ENCODE data around the gene C16orf87. TPM values are rescaled to one million over a fixed set of nuclear protein-coding genes. Genes with fewer than 3 reads are reported as not detected.

C16orf87 gene
- total RNA-seq, 4 donors from 2014 or later: 7.9 to 13.5 (median 10.6) TPM

- TF ChIP-seq POLR2A (IDR thresholded peaks at IDR 0.05) (no peak), CTCF (IDR thresholded peaks at IDR 0.05) (no peak)
- Histone ChIP-seq H3K4me3 (peak overlapping the region in 1 of 4 donors; percentile 99), H3K4me1 (peaks cover 0 to 14% (median 0%) of the 10 kb centered on the region in 4 donors), H3K36me3 (no peaks in the 10 kb centered on the region), H3K27ac (no peak overlapping the region), H3K27me3 (no peaks in the 10 kb centered on the region), H3K9me3 (no peaks in the 10 kb centered on the region)
- DNase-seq: no peak
Measured at GRCh38 chr16:46828943-46829342, 2.0 kb downstream of the C16orf87 start.

- no peak for DNase-seq
- no peaks in the 10 kb centered on the region for H3K27me3 ChIP-seq
- no peaks in the 10 kb centered on the region for H3K36me3 ChIP-seq
- TF ChIP-seq POLR2A (IDR thresholded peaks at IDR 0.05) (no peak), CTCF (IDR thresholded peaks at IDR 0.05) (no peak)
- peaks cover 0 to 10% (median 0%) of the 10 kb centered on the region in 4 donors for H3K4me1 ChIP-seq
- no peak overlapping the region for H3K27ac ChIP-seq
- H3K9me3 ChIP-seq: no peaks in the 10 kb centered on the region
- H3K4me3 ChIP-seq: no peak overlapping the region
Measured at GRCh38 chr16:46828292-46828691, 2.7 kb downstream of the C16orf87 start.

- Histone ChIP-seq H3K4me3 (no peak overlapping the region), H3K36me3 (no peaks in the 10 kb centered on the region), H3K27ac (no peak overlapping the region), H3K9me3 (no peaks in the 10 kb centered on the region), H3K27me3 (no peaks in the 10 kb centered on the region), H3K4me1 (peaks cover 0 to 2% (median 0%) of the 10 kb centered on the region in 4 donors)
- TF ChIP-seq POLR2A (IDR thresholded peaks at IDR 0.05) (no peak), CTCF (IDR thresholded peaks at IDR 0.05) (no peak)
- DNase-seq: no peak
Measured at GRCh38 chr16:46826631-46827030, 4.3 kb downstream of the C16orf87 start.

- Histone ChIP-seq H3K4me1 (no peaks in the 10 kb centered on the region), H3K36me3 (no peaks in the 10 kb centered on the region), H3K27me3 (no peaks in the 10 kb centered on the region), H3K27ac (no peak overlapping the region), H3K9me3 (no peaks in the 10 kb centered on the region), H3K4me3 (no peak overlapping the region)
- TF ChIP-seq POLR2A (IDR thresholded peaks at IDR 0.05) (no peak), CTCF (IDR thresholded peaks at IDR 0.05) (no peak)
- DNase-seq: no peak
Measured at GRCh38 chr16:46822270-46822669, 8.7 kb downstream of the C16orf87 start.

GRCh38 chr16:46817961-46818360 lies 13.0 kb downstream of the C16orf87 start:
- H3K4me1 ChIP-seq: no peaks in the 10 kb centered on the region
- H3K36me3 ChIP-seq: no peaks in the 10 kb centered on the region
- no peak overlapping the region for H3K27ac ChIP-seq
- H3K4me3 ChIP-seq: no peak overlapping the region
- DNase-seq: no peak
- no peaks in the 10 kb centered on the region for H3K27me3 ChIP-seq
- TF ChIP-seq POLR2A (IDR thresholded peaks at IDR 0.05): no peak
- TF ChIP-seq CTCF (IDR thresholded peaks at IDR 0.05): no peak
- H3K9me3 ChIP-seq: no peaks in the 10 kb centered on the region

- Histone ChIP-seq H3K9me3 (no peaks in the 10 kb centered on the region), H3K27me3 (no peaks in the 10 kb centered on the region), H3K36me3 (no peaks in the 10 kb centered on the region), H3K4me1 (peaks cover 0 to 8% (median 0%) of the 10 kb centered on the region in 4 donors), H3K27ac (no peak overlapping the region), H3K4me3 (no peak overlapping the region)
- no peak for DNase-seq
- TF ChIP-seq POLR2A (IDR thresholded peaks at IDR 0.05) (no peak), CTCF (IDR thresholded peaks at IDR 0.05) (no peak)
Measured at GRCh38 chr16:46814790-46815189, 16.2 kb downstream of the C16orf87 start.
